Karpas-422 (cell line): Measurements from ENCODE around the gene B3GALNT2. TPM values are rescaled to one million over a fixed set of nuclear protein-coding genes. Genes with fewer than 3 reads are reported as not detected.

Source experiments
- DNase-seq: peaks from one replicate; pipeline ENCODE4 v3.0.0-alpha.2; 2015
- H2AFZ ChIP-seq: fragments of 200-600 bp; sonication (generic); 2 replicates; pipeline ENCODE4 v1.6.1; 2014; ENCODE audit warnings: antibody characterized with exemption, low read length, mixed read lengths
- H3K27ac ChIP-seq: fragments of 200-600 bp; sonication (generic); 2 replicates; pipeline ENCODE4 v1.5.1; 2014; ENCODE audit warnings: mild to moderate bottlenecking, low read length, moderate library complexity
- H3K27me3 ChIP-seq: fragments of 200-600 bp; sonication (generic); 2 replicates; pipeline ENCODE4 v1.6.1; 2014; ENCODE audit warnings: low read length, mixed read lengths
- H3K36me3 ChIP-seq: fragments of 200-600 bp; sonication (generic); 2 replicates; pipeline ENCODE4 v1.6.1; 2014; ENCODE audit warnings: low read length, mixed read lengths; ENCODE audit not compliant: insufficient read depth
- H3K4me1 ChIP-seq: fragments of 200-600 bp; sonication (generic); 2 replicates; pipeline ENCODE4 v1.6.1; 2014; ENCODE audit warnings: mild to moderate bottlenecking, low read length, mixed read lengths
- H3K4me2 ChIP-seq: fragments of 200-600 bp; sonication (generic); 2 replicates; pipeline ENCODE4 v1.6.1; 2014; ENCODE audit warnings: low read length, low read depth, mild to moderate bottlenecking; ENCODE audit not compliant: poor library complexity, severe bottlenecking
- H3K4me3 ChIP-seq: fragments of 200-600 bp; sonication (generic); 2 replicates; pipeline ENCODE4 v1.5.1; 2014; ENCODE audit warnings: mild to moderate bottlenecking, antibody characterized with exemption, low read length, mixed read lengths
- H3K79me2 ChIP-seq: fragments of 200-600 bp; sonication (generic); 2 replicates; pipeline ENCODE4 v1.6.1; 2014; ENCODE audit warnings: mild to moderate bottlenecking, low read length, mixed read lengths
- H3K9ac ChIP-seq: fragments of 200-600 bp; sonication (generic); 2 replicates; pipeline ENCODE4 v1.6.0; 2014; ENCODE audit warnings: low read length
- H3K9me2 ChIP-seq: fragments of 200-600 bp; sonication (generic), shearing (Covaris generic); replicated peaks from 2 replicates; pipeline ENCODE4 v1.6.0; 2014; ENCODE audit warnings: mild to moderate bottlenecking, low read length, moderate library complexity; ENCODE audit not compliant: insufficient read depth
- H3K9me3 ChIP-seq: fragments of 300-700, 200-600 bp; sonication (generic); 2 replicates; pipeline ENCODE4 v1.6.1; 2014; ENCODE audit warnings: low read length, mixed read lengths
- H4K20me1 ChIP-seq: fragments of 200-600 bp; sonication (generic); 2 replicates; pipeline ENCODE4 v1.6.1; 2014; ENCODE audit warnings: mild to moderate bottlenecking, antibody characterized with exemption, low read length, low read depth; ENCODE audit not compliant: insufficient read depth
- total RNA-seq: library from RNA; depleted of rRNA; stranded (reverse); fragments of >200 nt; shearing (Covaris generic); gene quantifications from 2 replicates; pipeline ENCODE4 v1.2.3, GENCODE V29; 2014; ENCODE audit warnings: low replicate concordance

The B3GALNT2 gene
- total RNA-seq, 1 experiment from 2014 or later = 15.4 TPM

- H4K20me1 ChIP-seq = 0 out of 2 replicates have a peak, but pooled peaks cover 8% of the 10 kb centered on the region
- no peaks in the 10 kb centered on the region for H3K9me2 ChIP-seq
- H3K27me3 ChIP-seq = no peaks in the 10 kb centered on the region
- H3K36me3 ChIP-seq = peaks cover 14% of the 10 kb centered on the region; the same call in 1 of the 2 replicates
- no peak overlapping the region for H2AFZ ChIP-seq
- no peak overlapping the region for H3K4me3 ChIP-seq
- H3K9ac ChIP-seq = no peak overlapping the region
- no peaks in the 10 kb centered on the region; the same call in 1 of the 2 replicates for H3K4me1 ChIP-seq
- no peak for DNase-seq
- no peak overlapping the region for H3K4me2 ChIP-seq
- H3K27ac ChIP-seq = no peak overlapping the region
- H3K79me2 ChIP-seq = peaks cover 28% of the 10 kb centered on the region
- H3K9me3 ChIP-seq = no peaks in the 10 kb centered on the region
Measured at GRCh38 chr1:235495551-235495950, 8.7 kb downstream of the B3GALNT2 start.

GRCh38 chr1:235495030-235495429, 9.2 kb downstream of the B3GALNT2 start:
- Histone ChIP-seq H3K9me2 (no peaks in the 10 kb centered on the region), H3K36me3 (peaks cover 14% of the 10 kb centered on the region; the same call in 1 of the 2 replicates), H2AFZ (no peak overlapping the region), H3K4me1 (no peaks in the 10 kb centered on the region; the same call in 1 of the 2 replicates), H3K4me2 (no peak overlapping the region), H3K27me3 (no peaks in the 10 kb centered on the region), H4K20me1 (0 out of 2 replicates have a peak, but pooled peaks cover 7% of the 10 kb centered on the region), H3K9ac (no peak overlapping the region), H3K79me2 (peaks cover 25% of the 10 kb centered on the region), H3K4me3 (no peak overlapping the region), H3K27ac (no peak overlapping the region), H3K9me3 (no peaks in the 10 kb centered on the region)
- DNase-seq = no peak

- no peaks in the 10 kb centered on the region for H3K9me3 ChIP-seq
- no peak overlapping the region for H3K9ac ChIP-seq
- no peaks in the 10 kb centered on the region for H3K9me2 ChIP-seq
- H3K36me3 ChIP-seq = peaks cover 14% of the 10 kb centered on the region; the same call in 1 of the 2 replicates
- no peak overlapping the region for H3K27ac ChIP-seq
- H4K20me1 ChIP-seq = 0 out of 2 replicates have a peak, but pooled peaks cover 3% of the 10 kb centered on the region
- H3K4me2 ChIP-seq = no peak overlapping the region
- no peaks in the 10 kb centered on the region for H3K27me3 ChIP-seq
- H3K79me2 ChIP-seq = peaks cover 23% of the 10 kb centered on the region
- no peak overlapping the region for H3K4me3 ChIP-seq
- no peaks in the 10 kb centered on the region; the same call in 1 of the 2 replicates for H3K4me1 ChIP-seq
- DNase-seq = no peak
- H2AFZ ChIP-seq = no peak overlapping the region
Measured at GRCh38 chr1:235494531-235494930, 9.7 kb downstream of the B3GALNT2 start.

GRCh38 chr1:235491644-235492043, 12.6 kb downstream of the B3GALNT2 start:
- Histone ChIP-seq H3K9me3 (no peaks in the 10 kb centered on the region), H3K36me3 (peaks cover 14% of the 10 kb centered on the region; the same call in 1 of the 2 replicates), H3K9me2 (no peaks in the 10 kb centered on the region)

GRCh38 chr1:235486321-235486720, 17.9 kb downstream of the B3GALNT2 start:
- H3K9me3 ChIP-seq = no peaks in the 10 kb centered on the region
- H3K36me3 ChIP-seq = no peaks in the 10 kb centered on the region; the same call in 1 of the 2 replicates
- no peak overlapping the region for H2AFZ ChIP-seq
- H3K9me2 ChIP-seq = no peaks in the 10 kb centered on the region
- no peak for DNase-seq
- H3K4me1 ChIP-seq = no peaks in the 10 kb centered on the region
- no peaks in the 10 kb centered on the region for H3K79me2 ChIP-seq
- H3K27me3 ChIP-seq = no peaks in the 10 kb centered on the region
- H3K4me3 ChIP-seq = no peak overlapping the region
- no peak overlapping the region for H3K4me2 ChIP-seq
- no peak overlapping the region for H3K27ac ChIP-seq
- H4K20me1 ChIP-seq = no peaks in the 10 kb centered on the region
- H3K9ac ChIP-seq = no peak overlapping the region

More at GRCh38 chr1:235491644-235492043, 12.6 kb downstream of the B3GALNT2 start:
- Histone ChIP-seq H3K27ac (no peak overlapping the region), H3K4me3 (no peak overlapping the region), H3K79me2 (peaks cover 4% of the 10 kb centered on the region; the same call in 1 of the 2 replicates), H3K4me1 (no peaks in the 10 kb centered on the region), H2AFZ (no peak overlapping the region), H4K20me1 (no peaks in the 10 kb centered on the region), H3K27me3 (no peaks in the 10 kb centered on the region), H3K4me2 (no peak overlapping the region), H3K9ac (no peak overlapping the region)
- no peak for DNase-seq

GRCh38 chr1:235485558-235485957, 18.7 kb downstream of the B3GALNT2 start:
- no peak for DNase-seq
- Histone ChIP-seq H4K20me1 (no peaks in the 10 kb centered on the region), H3K79me2 (no peaks in the 10 kb centered on the region), H3K36me3 (no peaks in the 10 kb centered on the region; the same call in 1 of the 2 replicates), H3K4me3 (no peak overlapping the region), H3K9me3 (no peaks in the 10 kb centered on the region), H3K4me1 (no peaks in the 10 kb centered on the region), H3K9ac (no peak overlapping the region), H3K27ac (no peak overlapping the region), H3K4me2 (no peak overlapping the region), H3K27me3 (no peaks in the 10 kb centered on the region), H2AFZ (no peak overlapping the region), H3K9me2 (no peaks in the 10 kb centered on the region)

GRCh38 chr1:235483090-235483489, 21.2 kb downstream of the B3GALNT2 start:
- Histone ChIP-seq H3K27ac (no peak overlapping the region), H4K20me1 (no peaks in the 10 kb centered on the region), H3K4me1 (no peaks in the 10 kb centered on the region), H3K9me3 (no peaks in the 10 kb centered on the region), H3K27me3 (no peaks in the 10 kb centered on the region), H3K9ac (no peak overlapping the region), H3K4me2 (no peak overlapping the region), H3K9me2 (no peaks in the 10 kb centered on the region), H2AFZ (no peak overlapping the region), H3K79me2 (no peaks in the 10 kb centered on the region), H3K4me3 (no peak overlapping the region), H3K36me3 (no peaks in the 10 kb centered on the region; the same call in 1 of the 2 replicates)
- DNase-seq = no peak

- H3K9ac ChIP-seq = no peak overlapping the region
- no peaks in the 10 kb centered on the region for H3K4me1 ChIP-seq
- H2AFZ ChIP-seq = no peak overlapping the region
- H3K79me2 ChIP-seq = no peaks in the 10 kb centered on the region
- DNase-seq = no peak
- H3K27me3 ChIP-seq = no peaks in the 10 kb centered on the region
- H3K36me3 ChIP-seq = no peaks in the 10 kb centered on the region
- no peaks in the 10 kb centered on the region for H3K9me2 ChIP-seq
- no peak overlapping the region for H3K4me2 ChIP-seq
- H4K20me1 ChIP-seq = no peaks in the 10 kb centered on the region
- no peaks in the 10 kb centered on the region for H3K9me3 ChIP-seq
- H3K4me3 ChIP-seq = no peak overlapping the region
- no peak overlapping the region for H3K27ac ChIP-seq
Measured at GRCh38 chr1:235473806-235474205, 30.4 kb downstream of the B3GALNT2 start.
